Measurements from ENCODE around the gene NFAM1.

Gene NFAM1

GRCh38 chr22:42439821-42440674 lies 7.8 kb upstream of the NFAM1 start:
- no peak for DNase-seq (ENCODE audit: low read depth in 1 of 2, low spot score in 1 of 2)

GRCh38 chr22:42439021-42439567 lies 6.9 kb upstream of the NFAM1 start:
- DNase-seq (ENCODE audit: low read depth in 1 of 2, low spot score in 1 of 2): no peak

- no peak for DNase-seq (ENCODE audit: low read depth in 1 of 2, low spot score in 1 of 2)
Measured at GRCh38 chr22:42438293-42438650, 6.1 kb upstream of the NFAM1 start.

- DNase-seq (ENCODE audit: low read depth in 1 of 2, low spot score in 1 of 2): peak; percentile 69
Measured at GRCh38 chr22:42437488-42438292, 5.5 kb upstream of the NFAM1 start.

- no peak for DNase-seq (ENCODE audit: low read depth in 1 of 2, low spot score in 1 of 2)
Measured at GRCh38 chr22:42436404-42436803, 4.2 kb upstream of the NFAM1 start.

GRCh38 chr22:42434748-42435425 lies 2.7 kb upstream of the NFAM1 start:
- DNase-seq (ENCODE audit: low read depth in 1 of 2, low spot score in 1 of 2): no peak

GRCh38 chr22:42433754-42434682 lies 1.8 kb upstream of the NFAM1 start:
- DNase-seq (ENCODE audit: low read depth in 1 of 2, low spot score in 1 of 2): no peak

GRCh38 chr22:42432818-42433217 lies 615 bp upstream of the NFAM1 start:
- DNase-seq (ENCODE audit: low read depth in 1 of 2, low spot score in 1 of 2): no peak

GRCh38 chr22:42431401-42432019 lies 693 bp downstream of the NFAM1 start:
- DNase-seq (ENCODE audit: low read depth in 1 of 2, low spot score in 1 of 2): no peak

- DNase-seq (ENCODE audit: low read depth in 1 of 2, low spot score in 1 of 2): no peak
Measured at GRCh38 chr22:42430528-42431125, 1.6 kb downstream of the NFAM1 start.

GRCh38 chr22:42428760-42429159 lies 3.4 kb downstream of the NFAM1 start:
- no peak for DNase-seq (ENCODE audit: low read depth in 1 of 2, low spot score in 1 of 2)

- no peak for DNase-seq (ENCODE audit: low read depth in 1 of 2, low spot score in 1 of 2)
Measured at GRCh38 chr22:42428025-42428424, 4.2 kb downstream of the NFAM1 start.

- no peak for DNase-seq (ENCODE audit: low read depth in 1 of 2, low spot score in 1 of 2)
Measured at GRCh38 chr22:42427167-42427566, 5.0 kb downstream of the NFAM1 start.

- DNase-seq (ENCODE audit: low read depth in 1 of 2, low spot score in 1 of 2): no peak
Measured at GRCh38 chr22:42425989-42426355, 6.2 kb downstream of the NFAM1 start.

- no peak for DNase-seq (ENCODE audit: low read depth in 1 of 2, low spot score in 1 of 2)
Measured at GRCh38 chr22:42425337-42425988, 6.7 kb downstream of the NFAM1 start.

GRCh38 chr22:42419243-42419881 lies 12.8 kb downstream of the NFAM1 start:
- no peak for DNase-seq (ENCODE audit: low read depth in 1 of 2, low spot score in 1 of 2)

- DNase-seq (ENCODE audit: low read depth in 1 of 2, low spot score in 1 of 2): no peak
Measured at GRCh38 chr22:42418811-42419242, 13.4 kb downstream of the NFAM1 start.

GRCh38 chr22:42417645-42418305 lies 14.4 kb downstream of the NFAM1 start:
- no peak for DNase-seq (ENCODE audit: low read depth in 1 of 2, low spot score in 1 of 2)
